Activated T-cell treated with anti-CD3 and anti-CD28 coated beads for 1 hour (primary cell): ENCODE results near the gene C14orf93.
A peak's percentile ranks its signal among the peaks of the same experiment; 100 is the strongest.

Experiments
- DNase-seq: peaks from one replicate; pipeline ENCODE4 v3.0.0-alpha.2; 2020; ENCODE audit warnings: low read depth

C14orf93 gene

GRCh38 chr14:23009939-23010726 lies at the start of gene C14orf93:
C14orf93 (minus strand) TSS chr14:23010143; CDS start chr14:22999023, 11,120 bp downstream.
- peak; percentile 72 for DNase-seq

GRCh38 chr14:23058654-23059504 lies 48.9 kb upstream of the C14orf93 start:
- DNase-seq: no peak

GRCh38 chr14:23057757-23058653 lies 48.1 kb upstream of the C14orf93 start:
- DNase-seq: peak; percentile 86

GRCh38 chr14:23056956-23057756 lies 47.2 kb upstream of the C14orf93 start, which contains the start of gene CDH24:
CDH24 (minus strand) TSS chr14:23057520; CDS start chr14:23055733, 1,787 bp downstream.
- DNase-seq: peak; percentile 55

GRCh38 chr14:23056145-23056955 lies 46.4 kb upstream of the C14orf93 start:
- peak; percentile 60 for DNase-seq

- DNase-seq: no peak
Measured at GRCh38 chr14:23055621-23056144, 45.7 kb upstream of the C14orf93 start.

- DNase-seq: no peak
Measured at GRCh38 chr14:23055147-23055550, 45.2 kb upstream of the C14orf93 start.

GRCh38 chr14:23054000-23054811 lies 44.3 kb upstream of the C14orf93 start:
- DNase-seq: peak; percentile 22

GRCh38 chr14:23053426-23053825 lies 43.5 kb upstream of the C14orf93 start:
- DNase-seq: no peak

GRCh38 chr14:23052671-23053070 lies 42.7 kb upstream of the C14orf93 start:
- no peak for DNase-seq

- no peak for DNase-seq
Measured at GRCh38 chr14:23052182-23052623, 42.3 kb upstream of the C14orf93 start.

GRCh38 chr14:23051141-23052057 lies 41.5 kb upstream of the C14orf93 start:
- no peak for DNase-seq

GRCh38 chr14:23049011-23049410 lies 39.1 kb upstream of the C14orf93 start:
- no peak for DNase-seq

GRCh38 chr14:23047751-23048693 lies 38.1 kb upstream of the C14orf93 start:
- no peak for DNase-seq

- DNase-seq: no peak
Measured at GRCh38 chr14:23047034-23047634, 37.2 kb upstream of the C14orf93 start.
